Neural cell (in vitro differentiated cells): ENCODE data around the gene DNMBP. TPM values are rescaled to one million over a fixed set of nuclear protein-coding genes. Genes with fewer than 3 reads are reported as not detected.
"Not testable (repeated sequence)": the region's sequence is repeated elsewhere in the genome, so short reads cannot be mapped to it uniquely, and the experiment has no call there.

Source experiments
- H2AFZ ChIP-seq: fragments of 200-600, 300-800 bp; sonication (generic), shearing (Covaris generic); 2 replicates; pipeline ENCODE4 v1.6.0; 2014; ENCODE audit warnings: low read depth, mild to moderate bottlenecking, antibody characterized with exemption, low read length, moderate library complexity
- H3F3A ChIP-seq: fragments of 200-600 bp; shearing (Covaris generic); 2 replicates; pipeline ENCODE4 v1.6.1; 2016; ENCODE audit warnings: mild to moderate bottlenecking, moderate library complexity, mixed read lengths, antibody characterized with exemption, low read length; ENCODE audit not compliant: insufficient read depth, poor library complexity, severe bottlenecking
- H3K27ac ChIP-seq: fragments of 200-600, 300-800 bp; sonication (generic), shearing (Covaris generic); 2 replicates; pipeline ENCODE4 v1.5.1; 2014; ENCODE audit warnings: mild to moderate bottlenecking, low read length, moderate library complexity
- H3K27me3 ChIP-seq: fragments of 300-800, 200-600 bp; sonication (generic), shearing (Covaris generic); 2 replicates; pipeline ENCODE4 v1.6.0; 2014; ENCODE audit warnings: mild to moderate bottlenecking, low read depth, low read length, moderate library complexity; ENCODE audit not compliant: insufficient read depth
- H3K36me3 ChIP-seq: fragments of 300-800, 200-600 bp; sonication (generic), shearing (Covaris generic); 2 replicates; pipeline ENCODE4 v1.5.1; 2014; ENCODE audit warnings: mild to moderate bottlenecking, antibody characterized with exemption, low read length, moderate library complexity; ENCODE audit not compliant: insufficient read depth
- H3K4me2 ChIP-seq: fragments of 300-800, 200-600 bp; sonication (generic), shearing (Covaris generic); 2 replicates; pipeline ENCODE4 v1.6.0; 2014; ENCODE audit warnings: mild to moderate bottlenecking, low read length
- H3K4me3 ChIP-seq: fragments of 300-800, 200-600 bp; sonication (generic), shearing (Covaris generic); 2 replicates; pipeline ENCODE4 v1.5.1; 2014; ENCODE audit warnings: mild to moderate bottlenecking, low read length, moderate library complexity
- H3K79me2 ChIP-seq: fragments of 200-600 bp; shearing (Covaris generic); replicated peaks from 2 replicates; pipeline ENCODE4 v1.6.0; 2014; ENCODE audit warnings: mild to moderate bottlenecking, low read length, moderate library complexity; ENCODE audit not compliant: insufficient read depth
- H3K9ac ChIP-seq: fragments of 300-800, 200-600 bp; sonication (generic), shearing (Covaris generic); 2 replicates; pipeline ENCODE4 v1.6.1; 2016; ENCODE audit warnings: mild to moderate bottlenecking, low read length, mixed read lengths
- H3K9me2 ChIP-seq: fragments of 200-600 bp; shearing (Covaris generic); 2 replicates; pipeline ENCODE4 v1.6.1; 2016; ENCODE audit warnings: mild to moderate bottlenecking, low read length, mixed read lengths; ENCODE audit not compliant: insufficient read depth
- H3K9me3 ChIP-seq: fragments of 200-600, 300-800 bp; sonication (generic), shearing (Covaris generic); 2 replicates; pipeline ENCODE4 v1.6.1; 2016; ENCODE audit warnings: mild to moderate bottlenecking, mixed run types, low read length, moderate library complexity, mixed read lengths
- H4K20me1 ChIP-seq: fragments of 200-600 bp; shearing (Covaris generic); 2 replicates; pipeline ENCODE4 v1.6.1; 2016; ENCODE audit warnings: mild to moderate bottlenecking, mixed run types; ENCODE audit not compliant: insufficient read depth
- EP300 ChIP-seq: fragments of 450-650 bp; conservative IDR thresholded peaks from 2 replicates; pipeline ENCODE4 v1.6.1; 2014; ENCODE audit warnings: antibody characterized with exemption, mild to moderate bottlenecking, moderate library complexity; ENCODE audit not compliant: poor library complexity, severe bottlenecking
- EZH2 ChIP-seq: fragments of 200-600, 300-800 bp; shearing (Covaris generic), sonication (generic); IDR thresholded peaks from 2 replicates; pipeline ENCODE4 v1.6.1; 2014; ENCODE audit warnings: antibody characterized with exemption, low read length, borderline replicate concordance, mild to moderate bottlenecking; ENCODE audit not compliant: insufficient read depth, poor library complexity, severe bottlenecking
- MXI1 ChIP-seq: fragments of 450-650 bp; conservative IDR thresholded peaks from 2 replicates; pipeline ENCODE4 v1.6.1; 2014; ENCODE audit warnings: antibody characterized with exemption, mild to moderate bottlenecking; ENCODE audit not compliant: poor library complexity, severe bottlenecking
- POLR2AphosphoS5 ChIP-seq: IDR thresholded peaks from 2 replicates; pipeline ENCODE4 v1.6.1; 2012
- RAD21 ChIP-seq: fragments of 450-650 bp; conservative IDR thresholded peaks from 2 replicates; pipeline ENCODE4 v1.6.1; 2014; ENCODE audit warnings: antibody characterized with exemption, mild to moderate bottlenecking, moderate library complexity
- SMC3 ChIP-seq: fragments of 450-650 bp; conservative IDR thresholded peaks from 2 replicates; pipeline ENCODE4 v1.6.1; 2014; ENCODE audit warnings: antibody characterized with exemption, mild to moderate bottlenecking, moderate library complexity; ENCODE audit not compliant: poor library complexity
- TAF1 ChIP-seq: IDR thresholded peaks from 2 replicates; pipeline ENCODE4 v1.6.1; 2012; ENCODE audit warnings: low read depth
- polyA plus RNA-seq: library from polyadenylated mRNA; depleted of rRNA; stranded (reverse); fragments of >200 nt; gene quantifications from 2 replicates; pipeline ENCODE4 v1.2.3, GENCODE V29; 2014
- TF ChIP-seq, protein P1 (sequence below): fragments of 450-650 bp; IDR thresholded peaks from 2 replicates; pipeline ENCODE4 v1.5.1; 2014; ENCODE audit warnings: antibody characterized with exemption, mild to moderate bottlenecking, moderate library complexity; ENCODE audit not compliant: poor library complexity, severe bottlenecking
- TF ChIP-seq, protein P2 (sequence below): IDR thresholded peaks from 2 replicates; pipeline ENCODE4 v1.6.1; 2012; ENCODE audit warnings: borderline replicate concordance

DNMBP gene
- polyA plus RNA-seq, 1 donor from 2014 or later, result 2.3 TPM

DNA sequence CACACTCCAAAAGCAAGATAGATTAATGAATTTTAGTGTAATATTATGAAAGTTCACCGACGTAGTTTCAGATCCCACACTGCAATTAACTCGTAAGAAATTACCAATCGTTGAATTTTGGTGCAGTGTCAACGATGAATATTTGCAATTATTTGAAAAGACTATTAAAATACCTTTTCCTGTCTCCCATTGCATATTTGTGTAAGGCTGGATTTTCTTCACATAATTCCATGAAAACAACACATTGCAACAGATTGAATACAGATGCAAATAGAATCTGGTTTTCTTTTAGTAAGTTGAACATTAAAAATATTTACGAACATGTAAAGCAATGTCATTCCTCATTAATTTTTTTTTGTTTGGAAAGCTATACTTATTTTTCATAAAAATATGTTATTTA lies 50.9 kb downstream of the DNMBP start:
- Histone ChIP-seq H3K4me2 (no peak overlapping the region), H3K4me3 (no peak overlapping the region), H4K20me1 (no peaks in the 10 kb centered on the region), H3K36me3 (no peaks in the 10 kb centered on the region), H3K9me2 (no peaks in the 10 kb centered on the region), H3K27ac (no peak overlapping the region), H3K27me3 (no peaks in the 10 kb centered on the region), H3F3A (no peaks in the 10 kb centered on the region), H3K79me2 (no peaks in the 10 kb centered on the region), H3K9ac (no peak overlapping the region), H3K9me3 (no peaks in the 10 kb centered on the region), H2AFZ (no peak overlapping the region)
- TF ChIP-seq POLR2AphosphoS5 (no peak), SMC3 (no peak), EP300 (no peak), EZH2 (no peak), RAD21 (no peak)
- TF ChIP-seq, protein P1, sequence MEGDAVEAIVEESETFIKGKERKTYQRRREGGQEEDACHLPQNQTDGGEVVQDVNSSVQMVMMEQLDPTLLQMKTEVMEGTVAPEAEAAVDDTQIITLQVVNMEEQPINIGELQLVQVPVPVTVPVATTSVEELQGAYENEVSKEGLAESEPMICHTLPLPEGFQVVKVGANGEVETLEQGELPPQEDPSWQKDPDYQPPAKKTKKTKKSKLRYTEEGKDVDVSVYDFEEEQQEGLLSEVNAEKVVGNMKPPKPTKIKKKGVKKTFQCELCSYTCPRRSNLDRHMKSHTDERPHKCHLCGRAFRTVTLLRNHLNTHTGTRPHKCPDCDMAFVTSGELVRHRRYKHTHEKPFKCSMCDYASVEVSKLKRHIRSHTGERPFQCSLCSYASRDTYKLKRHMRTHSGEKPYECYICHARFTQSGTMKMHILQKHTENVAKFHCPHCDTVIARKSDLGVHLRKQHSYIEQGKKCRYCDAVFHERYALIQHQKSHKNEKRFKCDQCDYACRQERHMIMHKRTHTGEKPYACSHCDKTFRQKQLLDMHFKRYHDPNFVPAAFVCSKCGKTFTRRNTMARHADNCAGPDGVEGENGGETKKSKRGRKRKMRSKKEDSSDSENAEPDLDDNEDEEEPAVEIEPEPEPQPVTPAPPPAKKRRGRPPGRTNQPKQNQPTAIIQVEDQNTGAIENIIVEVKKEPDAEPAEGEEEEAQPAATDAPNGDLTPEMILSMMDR, result no peak
- TF ChIP-seq, protein P2, sequence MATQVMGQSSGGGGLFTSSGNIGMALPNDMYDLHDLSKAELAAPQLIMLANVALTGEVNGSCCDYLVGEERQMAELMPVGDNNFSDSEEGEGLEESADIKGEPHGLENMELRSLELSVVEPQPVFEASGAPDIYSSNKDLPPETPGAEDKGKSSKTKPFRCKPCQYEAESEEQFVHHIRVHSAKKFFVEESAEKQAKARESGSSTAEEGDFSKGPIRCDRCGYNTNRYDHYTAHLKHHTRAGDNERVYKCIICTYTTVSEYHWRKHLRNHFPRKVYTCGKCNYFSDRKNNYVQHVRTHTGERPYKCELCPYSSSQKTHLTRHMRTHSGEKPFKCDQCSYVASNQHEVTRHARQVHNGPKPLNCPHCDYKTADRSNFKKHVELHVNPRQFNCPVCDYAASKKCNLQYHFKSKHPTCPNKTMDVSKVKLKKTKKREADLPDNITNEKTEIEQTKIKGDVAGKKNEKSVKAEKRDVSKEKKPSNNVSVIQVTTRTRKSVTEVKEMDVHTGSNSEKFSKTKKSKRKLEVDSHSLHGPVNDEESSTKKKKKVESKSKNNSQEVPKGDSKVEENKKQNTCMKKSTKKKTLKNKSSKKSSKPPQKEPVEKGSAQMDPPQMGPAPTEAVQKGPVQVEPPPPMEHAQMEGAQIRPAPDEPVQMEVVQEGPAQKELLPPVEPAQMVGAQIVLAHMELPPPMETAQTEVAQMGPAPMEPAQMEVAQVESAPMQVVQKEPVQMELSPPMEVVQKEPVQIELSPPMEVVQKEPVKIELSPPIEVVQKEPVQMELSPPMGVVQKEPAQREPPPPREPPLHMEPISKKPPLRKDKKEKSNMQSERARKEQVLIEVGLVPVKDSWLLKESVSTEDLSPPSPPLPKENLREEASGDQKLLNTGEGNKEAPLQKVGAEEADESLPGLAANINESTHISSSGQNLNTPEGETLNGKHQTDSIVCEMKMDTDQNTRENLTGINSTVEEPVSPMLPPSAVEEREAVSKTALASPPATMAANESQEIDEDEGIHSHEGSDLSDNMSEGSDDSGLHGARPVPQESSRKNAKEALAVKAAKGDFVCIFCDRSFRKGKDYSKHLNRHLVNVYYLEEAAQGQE, result no peak

DNA sequence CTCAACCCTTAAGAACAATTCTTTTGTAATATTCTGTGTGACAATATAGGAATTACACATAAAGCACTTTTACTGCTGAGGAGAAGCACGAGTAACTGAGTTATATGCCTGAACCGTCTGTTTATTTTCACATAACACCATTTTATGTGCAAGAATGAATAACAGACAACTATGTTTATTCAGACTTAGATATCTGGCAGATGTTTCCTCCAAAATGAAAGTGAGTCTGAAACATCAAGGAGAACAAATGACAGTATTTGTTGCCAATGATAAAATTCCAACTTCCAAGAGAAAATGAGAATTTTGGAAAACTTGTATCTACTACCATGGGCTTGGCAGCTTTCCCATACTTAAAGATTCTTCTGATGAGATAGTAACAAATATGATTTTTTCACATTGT lies 51.4 kb downstream of the DNMBP start:
- Histone ChIP-seq H3K36me3 (no peaks in the 10 kb centered on the region), H3F3A (no peaks in the 10 kb centered on the region), H2AFZ (no peak overlapping the region), H3K4me3 (no peak overlapping the region), H3K27ac (no peak overlapping the region), H4K20me1 (no peaks in the 10 kb centered on the region), H3K4me2 (no peak overlapping the region), H3K27me3 (no peaks in the 10 kb centered on the region), H3K9me2 (no peaks in the 10 kb centered on the region), H3K79me2 (no peaks in the 10 kb centered on the region), H3K9ac (no peak overlapping the region), H3K9me3 (no peaks in the 10 kb centered on the region)
- no peak for TF ChIP-seq SMC3
- no peak for TF ChIP-seq EZH2
- TF ChIP-seq, protein P1, result no peak
- TF ChIP-seq RAD21, result no peak
- TF ChIP-seq, protein P2, result no peak
- no peak for TF ChIP-seq TAF1
- no peak for TF ChIP-seq POLR2AphosphoS5
- TF ChIP-seq MXI1, result no peak
- no peak for TF ChIP-seq EP300

DNA sequence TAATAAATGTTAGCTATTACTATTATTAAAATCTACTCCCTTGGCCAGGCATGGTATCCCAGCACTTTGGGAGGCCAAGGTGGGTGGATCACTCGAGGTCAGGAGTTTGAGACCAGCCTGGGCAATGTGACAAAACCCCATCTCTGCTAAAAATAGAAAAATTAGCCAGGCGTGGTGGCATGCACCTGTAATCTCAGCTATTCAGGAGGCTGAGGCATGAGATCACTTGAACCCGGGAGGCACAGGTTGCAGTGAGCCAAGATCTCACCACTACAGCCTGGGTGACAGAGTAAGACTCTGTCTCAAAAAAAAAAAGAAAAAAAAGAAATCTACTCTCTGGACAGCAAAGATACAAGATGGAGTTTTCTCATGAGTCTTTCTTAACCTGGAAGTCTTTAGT lies 56.2 kb downstream of the DNMBP start:
- not testable (repeated sequence) for H3K9ac ChIP-seq, H3K79me2 ChIP-seq, H3K27me3 ChIP-seq, H3F3A ChIP-seq, H3K9me3 ChIP-seq, H3K4me2 ChIP-seq, H3K36me3 ChIP-seq, H3K9me2 ChIP-seq, H2AFZ ChIP-seq, H3K27ac ChIP-seq, H3K4me3 ChIP-seq, H4K20me1 ChIP-seq
